GM19099 (cell line): ENCODE data around the gene FBLN7.

Source experiments
- POLR2A ChIP-seq: IDR thresholded peaks from 3 replicates; pipeline ENCODE4 v1.6.1; 2011; ENCODE audit warnings: low read depth; ENCODE audit not compliant: insufficient read length; ENCODE audit errors: extremely low read depth

FBLN7 gene

DNA sequence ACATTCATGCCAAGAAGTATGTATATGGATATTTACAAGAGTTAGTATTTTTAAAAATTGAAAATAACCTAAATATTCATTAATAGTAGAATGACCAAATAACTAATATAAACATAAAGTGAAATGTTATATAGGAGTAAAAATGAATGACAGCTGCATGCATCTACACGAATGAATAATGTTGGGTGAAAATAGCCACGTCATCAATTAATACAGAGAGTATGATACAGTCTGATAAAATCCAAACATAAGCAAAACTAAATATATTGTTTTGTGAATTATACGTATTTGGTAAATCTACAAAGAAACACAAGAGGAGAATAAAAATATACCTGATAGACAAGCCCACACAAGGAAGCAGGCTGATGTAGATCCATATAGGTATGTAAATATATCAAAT, 92.2 kb downstream of the FBLN7 start:
- no peak for TF ChIP-seq POLR2A
